ENCODE results near the gene NPFFR1. TPM values are rescaled to one million over a fixed set of nuclear protein-coding genes. Genes with fewer than 3 reads are reported as not detected.

The NPFFR1 gene
- total and polyA plus RNA-seq, 2 experiments from 2014 or later = 0.03 to 0.05 TPM

DNA sequence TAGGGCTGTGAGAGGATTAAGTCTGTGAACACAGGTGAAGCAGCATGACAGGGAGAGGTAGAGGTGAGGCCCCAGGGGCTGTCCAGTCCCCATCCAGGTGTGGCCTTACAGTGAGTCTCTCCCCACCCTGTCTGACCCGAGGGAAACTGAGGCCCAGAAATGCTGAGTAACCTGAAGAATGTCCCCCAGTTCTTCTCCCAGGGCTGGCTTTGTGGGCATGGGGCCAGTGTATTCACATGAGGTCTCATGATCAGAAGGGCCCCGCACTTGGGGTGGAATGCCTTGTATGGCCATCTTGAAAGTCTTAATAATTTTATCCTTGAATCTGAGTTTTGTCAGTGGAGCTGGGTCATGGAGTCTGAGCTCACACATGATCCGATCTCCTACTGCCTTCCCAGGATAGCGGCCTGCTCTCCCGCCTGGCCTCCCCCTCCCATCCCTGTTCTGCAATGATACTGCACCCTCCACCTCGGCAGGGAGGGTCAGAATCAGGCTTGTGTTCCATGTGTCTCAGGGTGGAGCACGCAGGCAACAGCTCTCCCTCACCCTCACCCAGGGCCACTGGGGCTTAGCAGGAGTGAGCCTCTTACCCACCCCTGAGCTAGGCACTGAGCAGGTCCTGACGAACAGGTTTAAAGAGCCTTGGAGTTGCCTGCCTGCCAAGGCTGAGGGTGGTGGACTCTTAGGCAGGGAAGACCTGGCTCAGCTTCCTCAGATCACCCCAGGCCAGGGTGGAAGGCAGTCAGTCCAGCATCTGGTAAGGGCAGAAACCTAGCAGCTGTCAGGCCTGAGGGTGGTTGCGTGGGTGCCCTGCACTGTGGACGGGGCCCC lies 41.4 kb upstream of the NPFFR1 start (continued):
- TF ChIP-seq, protein P1, sequence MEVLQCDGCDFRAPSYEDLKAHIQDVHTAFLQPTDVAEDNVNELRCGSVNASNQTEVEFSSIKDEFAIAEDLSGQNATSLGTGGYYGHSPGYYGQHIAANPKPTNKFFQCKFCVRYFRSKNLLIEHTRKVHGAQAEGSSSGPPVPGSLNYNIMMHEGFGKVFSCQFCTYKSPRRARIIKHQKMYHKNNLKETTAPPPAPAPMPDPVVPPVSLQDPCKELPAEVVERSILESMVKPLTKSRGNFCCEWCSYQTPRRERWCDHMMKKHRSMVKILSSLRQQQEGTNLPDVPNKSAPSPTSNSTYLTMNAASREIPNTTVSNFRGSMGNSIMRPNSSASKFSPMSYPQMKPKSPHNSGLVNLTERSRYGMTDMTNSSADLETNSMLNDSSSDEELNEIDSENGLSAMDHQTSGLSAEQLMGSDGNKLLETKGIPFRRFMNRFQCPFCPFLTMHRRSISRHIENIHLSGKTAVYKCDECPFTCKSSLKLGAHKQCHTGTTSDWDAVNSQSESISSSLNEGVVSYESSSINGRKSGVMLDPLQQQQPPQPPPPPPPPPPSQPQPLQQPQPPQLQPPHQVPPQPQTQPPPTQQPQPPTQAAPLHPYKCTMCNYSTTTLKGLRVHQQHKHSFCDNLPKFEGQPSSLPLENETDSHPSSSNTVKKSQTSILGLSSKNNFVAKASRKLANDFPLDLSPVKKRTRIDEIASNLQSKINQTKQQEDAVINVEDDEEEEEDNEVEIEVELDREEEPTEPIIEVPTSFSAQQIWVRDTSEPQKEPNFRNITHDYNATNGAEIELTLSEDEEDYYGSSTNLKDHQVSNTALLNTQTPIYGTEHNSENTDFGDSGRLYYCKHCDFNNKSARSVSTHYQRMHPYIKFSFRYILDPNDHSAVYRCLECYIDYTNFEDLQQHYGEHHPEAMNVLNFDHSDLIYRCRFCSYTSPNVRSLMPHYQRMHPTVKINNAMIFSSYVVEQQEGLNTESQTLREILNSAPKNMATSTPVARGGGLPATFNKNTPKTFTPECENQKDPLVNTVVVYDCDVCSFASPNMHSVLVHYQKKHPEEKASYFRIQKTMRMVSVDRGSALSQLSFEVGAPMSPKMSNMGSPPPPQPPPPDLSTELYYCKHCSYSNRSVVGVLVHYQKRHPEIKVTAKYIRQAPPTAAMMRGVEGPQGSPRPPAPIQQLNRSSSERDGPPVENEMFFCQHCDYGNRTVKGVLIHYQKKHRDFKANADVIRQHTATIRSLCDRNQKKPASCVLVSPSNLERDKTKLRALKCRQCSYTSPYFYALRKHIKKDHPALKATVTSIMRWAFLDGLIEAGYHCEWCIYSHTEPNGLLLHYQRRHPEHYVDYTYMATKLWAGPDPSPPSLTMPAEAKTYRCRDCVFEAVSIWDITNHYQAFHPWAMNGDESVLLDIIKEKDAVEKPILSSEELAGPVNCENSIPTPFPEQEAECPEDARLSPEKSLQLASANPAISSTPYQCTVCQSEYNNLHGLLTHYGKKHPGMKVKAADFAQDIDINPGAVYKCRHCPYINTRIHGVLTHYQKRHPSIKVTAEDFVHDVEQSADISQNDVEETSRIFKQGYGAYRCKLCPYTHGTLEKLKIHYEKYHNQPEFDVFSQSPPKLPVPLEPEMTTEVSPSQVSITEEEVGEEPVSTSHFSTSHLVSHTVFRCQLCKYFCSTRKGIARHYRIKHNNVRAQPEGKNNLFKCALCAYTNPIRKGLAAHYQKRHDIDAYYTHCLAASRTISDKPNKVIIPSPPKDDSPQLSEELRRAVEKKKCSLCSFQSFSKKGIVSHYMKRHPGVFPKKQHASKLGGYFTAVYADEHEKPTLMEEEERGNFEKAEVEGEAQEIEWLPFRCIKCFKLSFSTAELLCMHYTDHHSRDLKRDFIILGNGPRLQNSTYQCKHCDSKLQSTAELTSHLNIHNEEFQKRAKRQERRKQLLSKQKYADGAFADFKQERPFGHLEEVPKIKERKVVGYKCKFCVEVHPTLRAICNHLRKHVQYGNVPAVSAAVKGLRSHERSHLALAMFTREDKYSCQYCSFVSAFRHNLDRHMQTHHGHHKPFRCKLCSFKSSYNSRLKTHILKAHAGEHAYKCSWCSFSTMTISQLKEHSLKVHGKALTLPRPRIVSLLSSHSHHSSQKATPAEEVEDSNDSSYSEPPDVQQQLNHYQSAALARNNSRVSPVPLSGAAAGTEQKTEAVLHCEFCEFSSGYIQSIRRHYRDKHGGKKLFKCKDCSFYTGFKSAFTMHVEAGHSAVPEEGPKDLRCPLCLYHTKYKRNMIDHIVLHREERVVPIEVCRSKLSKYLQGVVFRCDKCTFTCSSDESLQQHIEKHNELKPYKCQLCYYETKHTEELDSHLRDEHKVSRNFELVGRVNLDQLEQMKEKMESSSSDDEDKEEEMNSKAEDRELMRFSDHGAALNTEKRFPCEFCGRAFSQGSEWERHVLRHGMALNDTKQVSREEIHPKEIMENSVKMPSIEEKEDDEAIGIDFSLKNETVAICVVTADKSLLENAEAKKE (CRISPR knock-in tag; IDR thresholded peaks at IDR 0.05) = no peak
- TF ChIP-seq POLR2AphosphoS5 (IDR thresholded peaks at IDR 0.05; ENCODE audit: low read depth) (no peak), NANOG (IDR thresholded peaks at IDR 0.05; ENCODE audit: borderline replicate concordance) (no peak), ZNF331 (CRISPR knock-in tag; IDR thresholded peaks at IDR 0.05; ENCODE audit: low read depth) (no peak), EZH2phosphoT487 (IDR thresholded peaks at IDR 0.05; ENCODE audit: unreplicated experiment) (no peak)
- TF ChIP-seq, protein P2, sequence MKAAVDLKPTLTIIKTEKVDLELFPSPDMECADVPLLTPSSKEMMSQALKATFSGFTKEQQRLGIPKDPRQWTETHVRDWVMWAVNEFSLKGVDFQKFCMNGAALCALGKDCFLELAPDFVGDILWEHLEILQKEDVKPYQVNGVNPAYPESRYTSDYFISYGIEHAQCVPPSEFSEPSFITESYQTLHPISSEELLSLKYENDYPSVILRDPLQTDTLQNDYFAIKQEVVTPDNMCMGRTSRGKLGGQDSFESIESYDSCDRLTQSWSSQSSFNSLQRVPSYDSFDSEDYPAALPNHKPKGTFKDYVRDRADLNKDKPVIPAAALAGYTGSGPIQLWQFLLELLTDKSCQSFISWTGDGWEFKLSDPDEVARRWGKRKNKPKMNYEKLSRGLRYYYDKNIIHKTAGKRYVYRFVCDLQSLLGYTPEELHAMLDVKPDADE (IDR thresholded peaks at IDR 0.05) = no peak
- TF ChIP-seq, protein P3, sequence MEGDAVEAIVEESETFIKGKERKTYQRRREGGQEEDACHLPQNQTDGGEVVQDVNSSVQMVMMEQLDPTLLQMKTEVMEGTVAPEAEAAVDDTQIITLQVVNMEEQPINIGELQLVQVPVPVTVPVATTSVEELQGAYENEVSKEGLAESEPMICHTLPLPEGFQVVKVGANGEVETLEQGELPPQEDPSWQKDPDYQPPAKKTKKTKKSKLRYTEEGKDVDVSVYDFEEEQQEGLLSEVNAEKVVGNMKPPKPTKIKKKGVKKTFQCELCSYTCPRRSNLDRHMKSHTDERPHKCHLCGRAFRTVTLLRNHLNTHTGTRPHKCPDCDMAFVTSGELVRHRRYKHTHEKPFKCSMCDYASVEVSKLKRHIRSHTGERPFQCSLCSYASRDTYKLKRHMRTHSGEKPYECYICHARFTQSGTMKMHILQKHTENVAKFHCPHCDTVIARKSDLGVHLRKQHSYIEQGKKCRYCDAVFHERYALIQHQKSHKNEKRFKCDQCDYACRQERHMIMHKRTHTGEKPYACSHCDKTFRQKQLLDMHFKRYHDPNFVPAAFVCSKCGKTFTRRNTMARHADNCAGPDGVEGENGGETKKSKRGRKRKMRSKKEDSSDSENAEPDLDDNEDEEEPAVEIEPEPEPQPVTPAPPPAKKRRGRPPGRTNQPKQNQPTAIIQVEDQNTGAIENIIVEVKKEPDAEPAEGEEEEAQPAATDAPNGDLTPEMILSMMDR (conservative IDR thresholded peaks at IDR 0.05; ENCODE audit: low read depth in 2 of 2) = no peak
- TF ChIP-seq, protein P4, sequence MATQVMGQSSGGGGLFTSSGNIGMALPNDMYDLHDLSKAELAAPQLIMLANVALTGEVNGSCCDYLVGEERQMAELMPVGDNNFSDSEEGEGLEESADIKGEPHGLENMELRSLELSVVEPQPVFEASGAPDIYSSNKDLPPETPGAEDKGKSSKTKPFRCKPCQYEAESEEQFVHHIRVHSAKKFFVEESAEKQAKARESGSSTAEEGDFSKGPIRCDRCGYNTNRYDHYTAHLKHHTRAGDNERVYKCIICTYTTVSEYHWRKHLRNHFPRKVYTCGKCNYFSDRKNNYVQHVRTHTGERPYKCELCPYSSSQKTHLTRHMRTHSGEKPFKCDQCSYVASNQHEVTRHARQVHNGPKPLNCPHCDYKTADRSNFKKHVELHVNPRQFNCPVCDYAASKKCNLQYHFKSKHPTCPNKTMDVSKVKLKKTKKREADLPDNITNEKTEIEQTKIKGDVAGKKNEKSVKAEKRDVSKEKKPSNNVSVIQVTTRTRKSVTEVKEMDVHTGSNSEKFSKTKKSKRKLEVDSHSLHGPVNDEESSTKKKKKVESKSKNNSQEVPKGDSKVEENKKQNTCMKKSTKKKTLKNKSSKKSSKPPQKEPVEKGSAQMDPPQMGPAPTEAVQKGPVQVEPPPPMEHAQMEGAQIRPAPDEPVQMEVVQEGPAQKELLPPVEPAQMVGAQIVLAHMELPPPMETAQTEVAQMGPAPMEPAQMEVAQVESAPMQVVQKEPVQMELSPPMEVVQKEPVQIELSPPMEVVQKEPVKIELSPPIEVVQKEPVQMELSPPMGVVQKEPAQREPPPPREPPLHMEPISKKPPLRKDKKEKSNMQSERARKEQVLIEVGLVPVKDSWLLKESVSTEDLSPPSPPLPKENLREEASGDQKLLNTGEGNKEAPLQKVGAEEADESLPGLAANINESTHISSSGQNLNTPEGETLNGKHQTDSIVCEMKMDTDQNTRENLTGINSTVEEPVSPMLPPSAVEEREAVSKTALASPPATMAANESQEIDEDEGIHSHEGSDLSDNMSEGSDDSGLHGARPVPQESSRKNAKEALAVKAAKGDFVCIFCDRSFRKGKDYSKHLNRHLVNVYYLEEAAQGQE (IDR thresholded peaks at IDR 0.05; ENCODE audit: unreplicated experiment) = no peak
